ENCODE results near the gene GLYR1.
"Not testable (repeated sequence)": the region's sequence is repeated elsewhere in the genome, so short reads cannot be mapped to it uniquely, and the experiment has no call there.

The GLYR1 gene

DNA sequence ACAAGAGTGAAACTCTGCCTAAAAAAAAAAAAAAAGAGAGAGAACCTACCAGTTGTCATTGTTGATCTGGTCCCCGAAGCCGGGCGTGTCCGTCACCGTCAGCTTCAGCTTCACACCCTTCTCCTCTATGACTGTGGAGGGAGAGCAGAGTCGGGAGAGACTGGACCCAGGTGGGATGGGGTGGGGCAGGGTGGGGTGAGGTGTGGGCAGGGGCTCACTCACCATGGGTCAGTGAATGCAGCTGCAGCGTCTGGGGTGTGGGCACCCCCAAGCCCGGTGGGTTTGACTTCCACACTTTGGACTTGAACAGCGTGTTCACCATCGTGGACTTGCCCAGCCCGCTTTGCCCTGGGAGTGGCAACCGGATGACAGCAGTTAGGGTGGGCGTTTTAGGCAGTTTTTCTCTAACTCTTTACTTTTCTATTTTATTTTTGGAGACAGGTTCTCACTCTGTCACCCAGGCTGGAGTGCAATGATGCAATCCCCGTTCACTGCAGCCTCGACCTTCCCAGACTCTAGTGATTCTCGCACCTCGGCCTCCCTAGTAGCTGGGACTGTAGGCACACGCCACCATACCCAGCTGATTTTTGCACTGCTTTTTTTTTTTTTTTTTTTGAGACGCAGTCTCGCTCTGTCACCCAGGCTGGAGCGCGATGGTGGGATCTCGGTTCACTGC, 61.2 kb downstream of the GLYR1 start:
- no peak for DNase-seq

DNA sequence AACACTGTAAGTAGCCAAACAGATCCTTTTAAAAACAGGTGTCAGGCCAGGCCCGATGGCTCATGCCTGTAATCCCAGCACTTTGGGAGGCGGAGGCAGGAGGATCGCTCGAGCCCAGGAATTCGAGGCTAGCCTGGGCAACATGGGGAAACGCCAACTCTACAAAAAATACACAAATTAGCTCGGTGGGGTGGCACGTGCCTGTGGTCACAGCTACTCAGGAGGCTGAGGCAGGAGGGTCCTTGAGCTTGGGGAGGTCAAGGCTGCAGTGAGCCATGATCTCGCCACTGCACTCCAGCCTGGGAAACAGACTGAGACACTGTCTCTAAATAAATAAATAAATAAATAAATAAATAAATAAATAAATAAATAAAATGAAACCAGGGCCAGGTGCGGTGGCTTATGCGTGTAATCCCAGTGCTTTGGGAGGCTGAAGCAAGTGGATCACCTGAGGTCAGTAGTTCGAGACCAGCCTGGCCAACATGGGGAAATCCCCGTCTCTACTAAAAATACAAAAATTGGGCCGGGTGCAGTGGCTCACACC, 62.6 kb downstream of the GLYR1 start:
- DNase-seq = not testable (repeated sequence)

DNA sequence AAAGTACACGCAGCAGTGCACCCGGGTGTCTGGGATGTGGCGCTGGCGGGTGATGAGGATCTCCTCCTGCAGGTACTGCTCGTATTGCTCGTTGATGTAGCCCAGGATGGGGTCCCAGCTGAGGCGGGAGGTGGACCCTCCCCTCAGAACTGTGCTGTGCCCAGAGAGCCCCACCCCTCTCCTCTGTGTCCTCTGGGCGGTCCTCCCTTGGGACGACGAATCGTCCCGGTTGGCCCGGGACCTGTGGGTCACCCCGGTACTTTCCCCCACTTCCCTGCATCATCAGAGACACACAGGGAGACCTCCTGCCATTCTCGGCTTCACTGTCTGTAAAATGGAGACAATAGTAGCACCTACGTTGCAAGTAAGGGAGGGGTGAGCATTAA, 63.1 kb downstream of the GLYR1 start:
- no peak for DNase-seq

DNA sequence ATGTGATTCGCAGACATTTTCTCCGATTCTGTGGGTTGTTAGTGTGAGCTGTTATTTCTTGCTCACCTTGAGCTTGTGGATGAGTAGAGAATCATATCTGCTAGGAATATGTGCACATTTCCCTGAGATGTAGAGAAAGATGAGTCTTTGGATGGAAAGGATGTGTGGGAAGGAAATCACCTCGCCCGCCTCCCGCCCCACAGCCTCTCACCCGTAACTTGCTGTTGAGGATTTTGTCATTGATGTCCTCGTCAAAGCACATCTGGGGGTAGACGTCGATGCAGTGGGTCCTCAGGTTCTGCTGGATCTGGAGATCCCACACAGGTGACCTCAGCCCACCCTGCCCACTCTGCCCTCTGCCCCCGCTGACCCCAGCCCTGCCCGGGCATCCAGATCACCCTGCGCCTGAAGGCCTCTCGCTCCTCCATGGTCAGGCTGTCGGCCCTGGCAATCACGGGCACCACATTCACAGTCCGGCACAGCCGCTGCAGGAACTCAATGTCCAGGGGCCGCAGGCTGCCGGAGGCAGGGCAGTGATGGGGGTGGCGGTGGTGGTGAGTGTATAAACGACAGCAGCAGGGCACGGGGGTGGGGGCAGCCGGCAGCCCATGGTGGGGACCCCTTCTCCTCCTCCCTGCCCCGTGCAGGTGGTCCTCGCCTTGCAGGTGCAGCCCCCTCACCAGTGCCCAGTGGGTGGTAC, 63.7 kb downstream of the GLYR1 start:
- DNase-seq = no peak

DNA sequence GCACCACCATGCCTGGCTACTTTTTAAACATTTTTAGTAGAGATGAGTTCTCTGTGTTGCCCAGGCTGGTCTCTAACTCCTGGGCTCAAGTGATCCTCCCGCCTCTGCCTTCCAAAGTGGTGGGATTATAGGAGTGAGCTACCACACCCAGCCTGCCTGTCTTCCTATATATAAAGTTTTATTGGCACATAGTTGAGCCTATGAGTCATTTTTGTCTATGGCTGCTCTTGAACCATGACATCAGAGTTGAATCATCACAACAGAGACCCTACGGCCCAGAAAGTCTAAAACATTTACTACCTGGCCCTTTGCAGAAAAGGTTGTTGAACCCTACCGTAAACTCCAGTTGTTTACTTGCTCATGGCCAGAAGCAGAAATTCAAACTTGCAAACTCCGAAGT, 66.9 kb downstream of the GLYR1 start:
- DNase-seq = no peak

DNA sequence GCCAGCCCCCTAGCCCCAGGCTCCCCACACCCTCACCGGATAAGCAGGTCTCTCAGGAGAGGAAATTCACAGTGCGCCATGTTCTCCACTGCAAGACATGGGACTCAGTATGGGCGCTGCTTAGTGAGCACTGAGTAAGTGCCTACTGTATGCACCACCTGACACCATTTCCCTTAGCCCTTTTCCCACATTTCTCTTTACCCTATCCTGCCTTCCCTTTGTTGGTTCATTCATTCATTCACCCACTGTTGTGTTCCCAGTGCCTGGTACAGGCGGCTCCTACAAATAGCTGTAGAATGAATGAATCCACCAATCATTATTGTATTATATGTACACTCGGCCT, 69.1 kb downstream of the GLYR1 start:
- no peak for DNase-seq

DNA sequence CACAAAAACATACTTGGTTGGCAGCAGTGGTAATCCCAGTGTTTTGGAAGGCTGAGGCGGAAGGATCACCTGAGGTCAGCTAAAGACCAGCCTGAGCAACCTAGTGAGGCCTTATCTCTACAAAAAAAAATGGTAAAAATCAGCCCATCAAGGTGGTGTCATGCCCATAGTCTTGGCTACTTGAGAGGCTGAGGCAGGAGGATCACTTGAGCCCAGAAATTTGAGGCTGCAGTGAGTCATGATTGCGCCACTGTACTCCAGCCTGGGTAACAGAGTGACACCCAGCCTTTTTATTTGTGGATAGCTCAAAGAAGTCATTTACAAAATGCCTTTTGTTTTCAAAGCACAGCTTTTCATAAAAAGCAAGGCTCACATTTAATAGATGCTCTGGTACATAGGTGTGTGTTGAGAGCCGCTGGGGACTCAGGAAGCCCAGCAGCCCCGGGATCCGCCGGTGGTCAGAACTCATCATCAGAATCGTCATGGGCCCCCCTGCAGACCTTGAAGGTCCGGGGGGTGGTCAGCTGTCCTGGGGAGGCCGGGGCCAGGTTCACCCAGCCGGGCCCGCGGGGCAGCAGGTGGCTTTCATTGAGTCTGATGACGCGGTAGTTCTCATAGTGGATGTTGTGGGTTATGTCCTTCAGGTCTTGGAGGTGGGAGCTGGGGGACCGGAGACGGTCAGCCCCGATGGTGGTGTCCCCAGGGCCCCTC, 69.6 kb downstream of the GLYR1 start:
- DNase-seq = no peak

DNA sequence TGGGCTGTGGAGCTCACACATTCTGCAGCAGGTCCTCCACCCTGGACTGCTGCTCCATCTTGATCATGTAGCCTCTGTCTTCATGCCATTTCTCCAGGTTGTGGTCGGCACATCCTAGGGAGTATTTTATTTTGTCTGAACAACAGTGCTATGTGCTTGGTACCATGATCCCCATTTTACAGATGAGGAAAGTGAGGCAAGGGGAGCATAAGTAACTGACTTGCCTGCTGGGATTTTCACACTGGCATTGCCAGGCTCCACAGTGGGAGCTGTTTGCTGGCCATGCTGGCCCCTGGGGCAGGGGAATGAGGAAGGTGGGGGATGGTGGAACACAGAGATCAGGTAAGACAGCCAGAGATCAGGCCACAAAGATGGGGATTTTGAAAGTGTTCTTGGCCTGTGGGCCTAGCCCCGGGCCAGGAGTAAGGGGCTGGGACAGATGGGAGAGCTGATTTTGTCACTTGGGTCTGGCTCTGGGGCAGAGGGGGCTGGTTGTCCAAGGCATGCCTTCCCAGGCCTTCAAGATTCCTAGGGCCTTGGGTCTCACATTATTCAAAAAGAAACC, 70.9 kb downstream of the GLYR1 start:
- no peak for DNase-seq

DNA sequence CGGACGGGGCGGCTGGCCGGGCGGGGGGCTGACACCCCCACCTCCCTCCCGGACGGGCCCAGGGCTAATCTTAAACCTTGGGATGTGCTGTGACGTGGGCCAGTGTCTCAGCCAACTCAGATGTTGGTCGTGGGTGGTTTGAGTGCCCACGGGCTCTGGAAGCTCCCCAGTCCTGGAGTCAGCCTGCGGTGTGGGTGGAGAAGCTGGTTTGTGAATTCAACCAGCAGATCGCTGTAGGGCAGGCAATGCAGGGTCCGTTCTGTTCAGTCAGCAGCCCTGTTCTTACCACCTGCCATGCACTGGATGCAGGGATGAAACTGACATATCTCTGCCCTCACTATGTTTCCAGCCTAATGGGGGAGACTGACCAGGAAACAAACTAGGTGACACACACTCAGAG, 72.1 kb downstream of the GLYR1 start:
- no peak for DNase-seq

DNA sequence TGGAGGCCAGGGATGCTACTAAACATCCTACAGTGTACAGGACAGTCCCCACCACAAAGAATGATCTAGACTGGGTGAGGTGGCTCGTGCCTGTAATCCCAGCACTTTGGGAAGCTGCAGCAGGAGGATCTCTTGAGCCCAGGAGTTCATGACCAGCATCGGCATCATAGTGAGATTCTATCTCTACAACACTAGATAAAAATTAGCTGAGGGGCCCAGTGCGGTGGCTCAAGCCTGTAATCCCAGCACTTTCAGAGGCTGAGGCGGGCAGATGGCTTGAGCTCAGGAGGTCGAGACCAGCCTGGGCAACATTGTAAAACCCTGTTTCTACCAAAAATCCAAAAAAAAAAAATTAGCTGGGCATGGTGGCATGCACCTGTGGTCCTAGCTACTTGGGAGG, 74.7 kb downstream of the GLYR1 start:
- DNase-seq = no peak

DNA sequence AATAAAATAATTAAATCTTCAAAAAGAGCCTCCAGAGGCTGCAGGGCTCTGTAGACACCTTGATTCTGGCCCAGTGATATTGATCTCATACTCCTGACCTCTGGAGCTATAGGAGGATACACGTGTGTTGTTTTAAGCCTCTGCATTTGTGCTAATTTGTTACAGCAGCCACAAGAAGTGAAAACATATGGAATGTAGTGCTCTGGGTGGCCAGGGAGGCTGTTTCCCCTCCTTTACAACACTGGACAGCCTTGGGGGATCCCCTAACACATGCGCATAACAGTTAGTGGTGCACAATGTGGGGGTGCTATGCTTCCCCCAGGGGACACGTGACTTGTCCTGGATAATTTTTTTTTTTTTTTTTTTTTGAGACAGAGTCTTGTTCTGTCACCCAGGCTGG, 75.4 kb downstream of the GLYR1 start:
- DNase-seq = no peak

DNA sequence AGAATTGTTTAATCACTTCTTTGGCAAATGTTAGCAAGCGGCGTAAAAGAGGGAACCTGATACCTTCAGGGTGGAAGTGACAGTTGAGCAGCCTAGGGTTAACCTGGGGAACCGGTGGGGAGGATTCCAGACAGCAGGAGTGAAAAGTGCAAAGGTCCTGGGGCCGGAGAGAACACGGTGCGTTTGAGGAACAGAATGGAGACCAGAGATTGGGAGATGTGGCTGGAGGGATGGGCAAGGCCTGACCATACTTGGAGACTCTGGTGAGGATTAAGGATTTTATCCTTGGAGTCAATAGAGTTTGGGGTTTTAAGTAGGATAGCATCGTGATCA, 77.8 kb downstream of the GLYR1 start:
- no peak for DNase-seq

DNA sequence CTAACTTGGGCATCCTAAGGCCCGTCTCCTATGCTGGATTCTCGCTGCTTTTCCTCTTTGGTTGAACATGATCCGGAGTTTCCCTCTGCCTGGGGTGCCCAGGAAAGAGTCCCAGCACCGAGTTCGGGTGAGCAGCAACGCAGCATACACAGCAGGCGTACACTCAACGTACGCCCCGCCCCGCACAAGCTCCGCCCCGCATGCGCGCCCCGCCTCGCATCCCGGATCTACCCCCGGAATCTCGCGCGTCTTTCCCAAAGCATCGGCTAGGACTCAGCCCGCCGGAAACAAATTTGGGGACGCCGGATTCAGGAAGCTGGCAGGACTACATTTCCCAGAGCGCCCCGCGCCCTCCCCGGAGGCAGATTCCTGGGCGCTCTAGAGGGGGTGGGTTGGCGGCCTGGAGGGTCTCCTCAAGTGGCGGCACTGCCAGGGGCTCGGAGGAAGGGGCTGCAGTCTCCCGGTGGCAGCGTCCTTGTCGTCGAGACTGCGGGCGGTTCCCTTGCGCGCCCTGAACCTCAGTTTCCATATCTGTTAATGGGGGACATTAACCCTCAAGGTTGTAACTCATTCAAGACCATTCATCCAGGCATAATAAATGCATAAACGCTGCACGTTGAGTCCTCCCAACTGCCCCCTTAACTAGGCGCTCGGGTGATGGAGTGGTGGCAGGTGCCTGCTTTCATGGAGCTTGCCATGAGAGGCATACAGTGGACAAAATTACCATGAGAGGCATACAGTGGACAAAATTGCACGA, 78.4 kb downstream of the GLYR1 start:
- DNase-seq = no peak

DNA sequence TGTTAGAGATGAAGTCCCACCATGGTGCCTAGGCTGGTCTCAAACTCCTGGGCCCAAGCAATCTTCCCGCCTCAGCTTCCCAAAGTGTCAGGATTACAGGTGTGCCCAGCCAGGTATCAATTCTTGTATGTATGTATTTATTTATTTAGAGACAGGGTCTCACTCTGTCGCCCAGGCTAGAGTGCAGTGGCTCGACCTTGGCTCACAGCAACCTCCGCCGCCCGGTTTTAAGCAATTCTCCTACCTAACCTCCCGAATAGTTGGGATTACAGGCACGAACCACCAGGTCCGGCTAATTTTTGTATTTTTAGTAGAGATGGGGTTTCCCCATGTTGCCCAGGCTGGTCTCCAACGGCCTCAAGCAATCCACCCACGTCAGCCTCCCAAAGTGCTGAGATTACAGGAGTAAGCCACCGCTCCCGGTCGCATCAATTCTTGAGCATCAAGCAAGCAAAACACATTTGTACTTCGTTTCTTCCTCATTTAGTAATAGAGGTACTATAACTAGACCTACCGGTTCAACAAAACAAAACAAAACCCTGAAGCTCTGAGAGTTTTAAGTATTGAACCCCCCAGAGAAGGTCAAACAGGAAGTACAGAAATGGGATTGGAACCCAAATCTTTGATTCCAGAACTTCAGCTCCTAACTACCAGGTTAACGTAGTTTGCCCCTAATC, 79.1 kb downstream of the GLYR1 start:
- no peak for DNase-seq

DNA sequence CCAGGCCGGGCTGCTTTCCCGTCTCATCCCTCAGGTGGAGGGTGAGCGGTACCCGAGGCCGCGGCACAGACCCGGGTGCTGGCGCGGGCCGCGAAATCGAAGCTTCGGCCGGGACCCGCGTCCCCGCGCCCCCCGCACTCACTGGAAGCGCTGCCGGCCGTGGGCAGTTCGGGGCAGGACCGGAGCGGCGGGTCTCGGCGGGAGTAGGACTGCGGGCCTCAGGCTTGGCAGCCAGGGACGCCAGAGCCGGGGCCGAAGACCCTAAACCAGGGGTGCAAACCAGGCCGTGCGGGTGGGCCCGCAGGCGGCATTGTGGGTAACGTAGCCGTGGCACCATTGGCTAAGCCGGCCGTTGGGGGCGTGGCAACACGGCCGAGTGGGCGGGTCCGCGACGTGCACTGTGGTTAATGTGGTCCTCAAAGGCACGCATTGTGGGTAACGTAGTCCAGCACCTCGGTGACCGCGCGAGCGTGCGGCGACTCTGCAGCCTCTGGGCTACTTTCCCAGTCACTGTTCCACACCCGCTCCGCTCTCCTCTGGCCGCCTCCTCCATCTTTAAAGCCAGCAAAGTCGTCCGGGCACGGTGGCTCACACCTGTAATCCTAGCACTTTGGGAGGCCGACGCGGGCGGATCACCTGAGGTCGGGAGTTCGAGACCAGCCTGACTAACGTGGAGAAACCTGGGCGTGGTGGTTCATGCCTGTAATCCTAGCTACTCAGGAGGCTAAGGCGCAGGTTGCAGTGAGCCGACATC, 80.0 kb downstream of the GLYR1 start, which contains the start of gene ZNF500:
ZNF500 (minus strand) TSS at position 288 of the 754 bp plus-strand sequence. CDS start 1,184 bp downstream, outside the sequence.
- peak; percentile 80 for DNase-seq

DNA sequence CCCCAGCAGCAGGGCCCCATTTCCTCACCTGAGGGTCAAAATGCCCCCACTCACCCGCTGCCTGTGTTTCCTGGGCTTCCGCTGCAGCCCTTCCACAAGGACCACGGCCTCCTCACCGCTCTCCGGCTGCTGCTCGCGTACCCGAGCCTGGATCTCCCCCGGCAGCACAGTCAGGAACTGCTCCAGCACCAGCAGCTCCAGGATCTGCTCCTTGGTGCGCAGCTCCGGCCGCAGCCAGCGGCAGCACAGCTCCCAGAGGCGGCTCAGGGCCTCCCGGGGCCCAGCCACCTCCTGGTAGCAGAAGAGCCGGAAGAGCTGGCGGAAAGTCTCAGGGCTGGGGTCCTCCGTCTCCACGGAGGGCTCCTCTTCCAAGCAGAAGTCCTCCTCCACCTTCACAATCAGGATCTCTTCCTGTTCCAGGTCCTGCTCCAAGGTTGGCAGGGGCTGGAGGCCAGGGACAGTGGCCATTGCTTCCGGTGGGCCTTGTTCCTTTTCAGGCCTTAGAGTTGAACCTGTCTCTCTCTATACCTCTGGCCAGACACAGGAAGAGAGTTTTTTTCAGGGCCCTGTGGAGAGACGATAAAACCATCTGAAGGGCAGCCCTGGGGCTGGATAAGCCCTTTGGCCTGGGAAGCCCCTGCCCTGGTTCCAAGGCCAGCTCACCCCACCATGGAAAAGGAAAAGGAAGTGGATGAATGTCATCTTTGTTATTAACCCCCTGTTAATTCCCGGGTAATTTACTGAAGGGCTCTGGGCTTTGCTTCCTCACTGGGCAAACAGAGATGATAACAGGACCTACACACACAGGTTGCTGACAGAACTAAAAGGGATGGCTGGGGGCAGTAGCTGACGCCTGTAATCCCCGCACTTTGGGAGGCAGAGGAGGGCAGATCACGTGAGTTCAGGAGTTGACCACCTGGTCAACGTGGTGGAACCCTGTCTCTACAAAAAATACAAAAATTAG, 81.3 kb downstream of the GLYR1 start:
- no peak for DNase-seq

DNA sequence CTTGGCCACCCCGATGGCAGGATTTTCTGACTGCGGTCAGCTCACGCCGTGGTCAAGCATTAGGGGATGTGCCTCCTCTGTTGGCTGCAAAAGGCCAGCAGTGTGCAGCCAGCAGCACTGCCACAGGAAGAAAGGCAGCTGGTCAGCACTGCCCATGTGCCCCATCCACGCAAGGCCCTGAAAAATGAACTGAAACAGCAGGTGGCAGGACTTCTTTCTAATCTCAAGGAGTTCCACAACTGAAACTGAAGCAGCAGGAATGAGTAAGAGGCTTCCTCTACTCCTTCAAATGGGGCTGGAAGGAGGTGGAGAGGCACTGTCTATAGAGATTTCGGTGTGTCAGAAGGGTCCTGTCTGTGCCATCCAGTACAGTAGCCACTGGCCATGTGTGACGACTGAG, 83.3 kb downstream of the GLYR1 start:
- DNase-seq = no peak

DNA sequence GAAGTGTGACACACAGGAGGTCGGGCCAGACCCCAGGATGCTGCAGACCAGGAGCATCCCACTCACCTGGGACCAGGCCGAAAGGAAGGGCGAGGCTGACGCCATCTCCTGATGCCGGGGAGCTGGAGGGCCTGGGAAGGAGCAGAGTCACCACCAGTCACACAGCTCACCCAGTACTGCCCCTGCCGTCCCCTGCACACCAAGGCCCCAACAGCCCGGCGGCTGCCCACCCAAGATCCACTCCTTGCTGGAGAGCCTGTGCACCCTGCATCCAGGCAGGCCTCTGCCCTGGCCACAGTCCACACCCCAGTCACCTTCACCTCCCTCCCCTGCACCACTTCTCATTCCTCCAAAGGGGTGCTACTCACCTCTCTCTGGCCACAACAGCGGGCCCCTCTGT, 84.9 kb downstream of the GLYR1 start:
- no peak for DNase-seq

DNA sequence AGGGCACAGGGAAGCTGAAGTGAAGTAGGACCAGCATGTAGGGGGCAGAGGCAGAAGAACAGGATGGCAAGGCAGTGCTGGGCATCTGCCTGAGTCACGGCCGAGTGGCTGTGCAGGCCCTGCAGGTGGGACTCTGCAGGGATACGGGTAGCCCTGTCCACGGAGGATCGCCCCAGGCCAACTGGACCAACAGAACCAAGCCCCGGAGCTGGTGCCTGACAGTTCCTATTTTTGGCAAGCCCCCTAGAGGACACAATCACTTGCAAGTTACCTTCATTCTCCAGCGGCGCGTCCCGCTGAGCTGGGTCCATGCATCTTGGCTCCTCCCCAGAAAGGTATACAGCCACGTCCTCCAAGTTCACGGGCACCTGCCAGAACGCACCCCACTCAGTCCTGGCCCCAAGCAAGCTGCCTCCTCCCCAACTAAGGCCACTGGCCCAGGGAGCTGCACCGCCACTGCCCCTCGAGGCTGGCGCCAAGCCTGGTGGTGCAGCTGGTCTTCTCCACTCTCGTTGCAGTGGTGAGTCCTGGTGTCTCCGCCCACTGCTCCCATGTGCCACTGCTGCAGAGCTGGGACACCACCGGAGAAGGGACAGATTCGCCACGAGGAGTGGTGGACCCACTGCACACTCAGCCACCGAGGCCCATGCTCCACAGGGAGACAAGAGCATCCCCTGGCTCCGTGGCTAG, 86.7 kb downstream of the GLYR1 start:
- no peak for DNase-seq

DNA sequence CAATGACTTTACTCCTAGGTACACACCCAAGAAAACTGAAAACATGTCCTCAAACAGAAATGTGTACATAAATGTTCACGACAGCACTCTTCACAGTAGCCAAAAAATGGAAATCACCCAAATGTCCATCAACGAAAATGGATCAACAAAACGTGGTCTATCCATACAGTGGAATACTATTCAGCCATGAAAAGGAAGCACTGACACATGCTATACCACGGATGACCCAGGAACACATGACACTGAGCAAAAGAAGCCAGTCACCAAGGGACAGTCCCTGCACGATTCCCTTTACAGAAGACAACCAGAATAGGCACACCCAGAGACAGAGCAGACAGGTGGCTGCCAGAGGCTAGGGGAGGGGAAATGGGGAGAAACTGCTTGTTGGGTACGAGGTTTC, 91.4 kb downstream of the GLYR1 start:
- DNase-seq = no peak
